GM18517 (cell line): Measurements from ENCODE around the gene SGK1.

Source experiments
- ATAC-seq: cut with Tn5 transposase; IDR thresholded peaks from one replicate; pipeline ENCODE4 v1.9.1; 2021; ENCODE audit warnings: mild to moderate bottlenecking, moderate library complexity; ENCODE audit not compliant: unreplicated experiment

The SGK1 gene

GRCh38 chr6:134317471-134318131 is at the start of gene SGK1:
Gene SGK1 (minus strand): TSS chr6:134318112. CDS start chr6:134317460, 652 bp downstream.
- ATAC-seq: no peak

- ATAC-seq: no peak
Measured at GRCh38 chr6:134363323-134364039, 45.6 kb upstream of the SGK1 start.

GRCh38 chr6:134361011-134361410 is 43.1 kb upstream of the SGK1 start:
- ATAC-seq: no peak

- ATAC-seq: no peak
Measured at GRCh38 chr6:134359302-134359701, 41.4 kb upstream of the SGK1 start.

- no peak for ATAC-seq
Measured at GRCh38 chr6:134358320-134358719, 40.4 kb upstream of the SGK1 start.

GRCh38 chr6:134357022-134357487 is 39.1 kb upstream of the SGK1 start:
- no peak for ATAC-seq

- no peak for ATAC-seq
Measured at GRCh38 chr6:134356405-134356804, 38.5 kb upstream of the SGK1 start.

GRCh38 chr6:134352786-134353480 is 35.0 kb upstream of the SGK1 start:
- no peak for ATAC-seq

- ATAC-seq: no peak
Measured at GRCh38 chr6:134351615-134352474, 33.9 kb upstream of the SGK1 start.

GRCh38 chr6:134347885-134348805 is 30.2 kb upstream of the SGK1 start:
- ATAC-seq: no peak

- no peak for ATAC-seq
Measured at GRCh38 chr6:134346932-134347545, 29.1 kb upstream of the SGK1 start.

GRCh38 chr6:134345789-134346188 is 27.9 kb upstream of the SGK1 start:
- ATAC-seq: no peak

GRCh38 chr6:134343066-134343465 is 25.2 kb upstream of the SGK1 start:
- ATAC-seq: no peak

- no peak for ATAC-seq
Measured at GRCh38 chr6:134341999-134342567, 24.2 kb upstream of the SGK1 start.

GRCh38 chr6:134340179-134340975 is 22.5 kb upstream of the SGK1 start:
- ATAC-seq: no peak

GRCh38 chr6:134339216-134339615 is 21.3 kb upstream of the SGK1 start:
- ATAC-seq: no peak

GRCh38 chr6:134331256-134331655 is 13.3 kb upstream of the SGK1 start:
- no peak for ATAC-seq

- no peak for ATAC-seq
Measured at GRCh38 chr6:134330555-134330954, 12.6 kb upstream of the SGK1 start.
